Neuron (in vitro differentiated cells): ENCODE results near the gene NRK.
"Not testable (repeated sequence)": the region's sequence is repeated elsewhere in the genome, so short reads cannot be mapped to it uniquely, and the experiment has no call there.

ENCODE experiments used
- H2AFZ ChIP-seq: one replicate; pipeline ENCODE4 v1.6.1; 2013; ENCODE audit warnings: low read depth, mild to moderate bottlenecking, inconsistent platforms, low read length, moderate library complexity
- H3K27me3 ChIP-seq: one replicate; pipeline ENCODE4 v1.6.1; 2013; ENCODE audit warnings: low read length; ENCODE audit not compliant: insufficient read depth
- H3K36me3 ChIP-seq: one replicate; pipeline ENCODE4 v1.6.1; 2013; ENCODE audit warnings: low read length; ENCODE audit not compliant: insufficient read depth
- H3K4me1 ChIP-seq: one replicate; pipeline ENCODE4 v1.6.1; 2013; ENCODE audit warnings: low read length; ENCODE audit not compliant: insufficient read depth
- H3K4me3 ChIP-seq: 2 replicates; pipeline ENCODE4 v1.5.1; 2013; ENCODE audit warnings: mild to moderate bottlenecking, low read length, moderate library complexity
- H3K9me3 ChIP-seq: one replicate; pipeline ENCODE4 v1.6.1; 2013; ENCODE audit warnings: low read length

Gene NRK

GRCh38 chrX:105969487-105969886 lies 147.1 kb downstream of the NRK start:
- Histone ChIP-seq H3K27me3 (no peaks in the 10 kb centered on the region), H3K4me3 (no peak overlapping the region), H3K4me1 (no peaks in the 10 kb centered on the region), H3K36me3 (no peaks in the 10 kb centered on the region), H2AFZ (no peak overlapping the region), H3K9me3 (no peaks in the 10 kb centered on the region)

DNA sequence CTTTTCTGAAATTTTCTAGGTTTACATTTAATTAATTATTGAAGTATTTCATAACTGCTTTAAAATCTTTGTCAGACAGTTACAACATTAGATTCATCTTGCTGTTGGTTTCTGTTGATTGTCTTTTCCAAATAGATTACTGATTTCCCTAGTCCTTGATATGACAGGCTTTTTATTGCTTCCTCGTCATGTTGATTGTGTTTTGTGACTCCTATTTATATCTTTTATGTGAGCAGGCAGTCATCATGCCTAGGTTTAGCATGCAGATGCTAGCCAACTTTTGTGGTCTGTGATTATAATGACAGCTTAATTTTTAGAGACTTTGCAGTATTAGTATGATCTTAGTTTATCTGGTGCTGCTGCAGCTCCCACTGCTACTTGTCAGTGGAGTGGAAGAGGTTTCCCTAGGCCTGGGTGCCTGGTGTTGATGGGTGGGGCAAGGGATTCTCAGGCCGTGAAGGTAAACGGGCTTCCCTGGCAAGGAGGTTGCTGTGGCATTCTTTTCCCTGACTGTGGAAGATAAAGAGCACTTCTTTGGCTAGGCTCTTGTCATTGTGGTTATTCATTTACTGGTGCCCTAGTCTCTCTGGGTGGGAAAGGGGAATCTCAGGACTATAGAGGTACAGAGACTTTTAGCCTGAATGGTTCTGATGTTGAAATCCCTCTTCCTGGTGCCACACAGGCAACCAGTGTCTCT lies 150.5 kb downstream of the NRK start:
- no peaks in the 10 kb centered on the region for H3K4me1 ChIP-seq
- no peaks in the 10 kb centered on the region for H3K9me3 ChIP-seq
- no peak overlapping the region for H2AFZ ChIP-seq

DNA sequence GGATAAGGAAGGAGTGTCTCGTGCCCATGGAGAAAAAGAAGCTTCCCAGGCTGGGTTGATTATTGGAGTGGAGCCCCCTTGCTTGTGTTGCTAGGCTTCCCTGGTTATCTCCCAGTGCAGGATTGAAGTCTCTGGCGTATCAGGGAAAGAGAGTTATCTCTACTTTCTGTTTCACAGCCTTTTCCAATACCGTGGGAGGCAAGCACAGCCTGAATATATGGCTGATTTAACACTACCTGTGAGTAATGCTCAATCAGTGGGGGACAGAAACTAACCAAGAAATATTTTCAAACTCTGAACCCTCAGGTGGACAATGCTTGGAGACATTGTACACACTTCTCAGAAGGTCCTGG lies 151.0 kb downstream of the NRK start:
- Histone ChIP-seq H3K36me3 (no peaks in the 10 kb centered on the region), H2AFZ (no peak overlapping the region), H3K4me1 (no peaks in the 10 kb centered on the region), H3K27me3 (no peaks in the 10 kb centered on the region), H3K9me3 (no peaks in the 10 kb centered on the region), H3K4me3 (no peak overlapping the region)

More for the DNA sequence above, 150.5 kb downstream of the NRK start:
- Histone ChIP-seq H3K27me3 (no peaks in the 10 kb centered on the region), H3K4me3 (no peak overlapping the region), H3K36me3 (no peaks in the 10 kb centered on the region)

GRCh38 chrX:105975382-105975781 lies 153.0 kb downstream of the NRK start:
- no peaks in the 10 kb centered on the region for H3K36me3 ChIP-seq
- no peak overlapping the region for H2AFZ ChIP-seq
- H3K4me1 ChIP-seq: no peaks in the 10 kb centered on the region
- H3K4me3 ChIP-seq: no peak overlapping the region
- H3K27me3 ChIP-seq: no peaks in the 10 kb centered on the region
- H3K9me3 ChIP-seq: no peaks in the 10 kb centered on the region

DNA sequence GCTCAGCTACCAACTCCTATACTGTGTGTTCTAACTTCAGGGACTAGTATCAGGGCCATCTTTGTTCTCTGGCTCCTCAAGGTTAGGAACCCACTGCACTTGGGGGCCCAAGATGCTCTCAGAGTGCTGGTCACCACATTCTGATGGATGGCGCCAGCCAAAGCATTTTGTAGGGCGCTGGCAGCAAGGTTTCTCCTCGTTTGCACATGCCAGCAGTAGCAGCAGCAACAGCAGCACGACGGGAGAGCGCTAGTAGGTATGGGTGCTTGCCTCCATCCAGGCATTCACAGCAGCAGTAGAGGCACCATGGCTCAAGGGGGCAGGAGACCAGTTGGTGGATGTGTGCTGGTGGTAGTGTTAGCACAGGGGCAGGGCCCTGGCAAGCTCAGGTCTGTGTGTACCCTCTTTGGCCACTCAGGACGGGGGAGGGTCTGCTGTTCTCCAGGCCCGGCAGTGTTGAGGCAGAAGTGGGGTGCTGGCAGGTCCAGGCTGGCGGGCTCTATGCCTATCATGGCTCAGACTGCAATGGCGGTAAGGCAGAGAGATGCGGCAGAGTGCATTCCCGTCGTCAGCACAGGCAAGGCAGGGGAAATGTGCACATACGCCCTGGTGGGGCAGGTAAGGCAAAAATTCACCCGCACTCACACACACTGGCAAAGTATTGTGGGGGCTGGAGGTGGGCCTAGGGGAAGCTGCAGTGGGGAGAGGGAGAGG lies 159.6 kb downstream of the NRK start:
- H2AFZ ChIP-seq: no peak overlapping the region
- no peak overlapping the region for H3K4me3 ChIP-seq
- H3K9me3 ChIP-seq: no peaks in the 10 kb centered on the region
- H3K27me3 ChIP-seq: no peaks in the 10 kb centered on the region
- no peaks in the 10 kb centered on the region for H3K4me1 ChIP-seq
- H3K36me3 ChIP-seq: no peaks in the 10 kb centered on the region

DNA sequence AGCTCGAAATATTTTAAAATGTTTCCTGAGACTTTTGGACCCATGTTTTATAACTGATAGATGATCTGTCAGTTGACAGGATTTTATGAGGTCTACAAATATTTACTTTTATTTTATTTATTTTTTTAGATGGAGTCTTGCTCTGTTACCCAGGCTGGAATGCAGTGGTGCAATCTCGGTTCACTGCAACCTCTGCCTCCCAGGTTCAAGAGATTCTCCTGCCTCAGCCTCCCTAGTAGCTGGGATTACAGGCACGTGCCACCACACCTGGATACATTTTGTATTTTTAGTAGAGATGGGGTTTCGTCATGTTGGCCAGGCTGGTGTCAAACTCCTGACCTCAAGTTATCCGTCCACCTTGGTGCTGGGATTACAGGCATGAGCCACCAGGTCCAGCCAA lies 166.1 kb downstream of the NRK start:
- not testable (repeated sequence) for H3K9me3 ChIP-seq, H3K36me3 ChIP-seq, H3K27me3 ChIP-seq, H3K4me1 ChIP-seq, H2AFZ ChIP-seq, H3K4me3 ChIP-seq

DNA sequence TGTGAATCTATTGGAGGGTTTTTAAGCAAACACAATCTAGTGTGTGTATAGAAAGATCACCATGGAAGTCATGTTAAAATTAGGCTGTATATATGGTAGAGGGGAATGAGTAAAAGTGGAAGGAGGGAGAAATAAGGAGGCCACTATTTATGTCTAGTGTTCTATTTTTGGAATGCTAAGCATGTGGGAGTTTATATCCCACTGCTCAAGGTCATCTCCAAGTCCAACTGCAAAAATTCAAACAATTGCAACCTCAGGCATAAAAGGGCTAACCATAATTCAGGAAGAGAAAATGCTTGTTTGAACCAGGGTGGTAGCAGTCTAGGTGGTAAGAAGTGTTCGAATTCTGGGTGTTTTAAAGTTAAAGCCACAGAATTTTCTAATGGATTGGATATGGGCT lies 177.0 kb downstream of the NRK start:
- Histone ChIP-seq H3K27me3 (no peaks in the 10 kb centered on the region), H3K4me1 (no peaks in the 10 kb centered on the region), H3K4me3 (no peak overlapping the region), H2AFZ (no peak overlapping the region), H3K36me3 (no peaks in the 10 kb centered on the region), H3K9me3 (no peaks in the 10 kb centered on the region)

DNA sequence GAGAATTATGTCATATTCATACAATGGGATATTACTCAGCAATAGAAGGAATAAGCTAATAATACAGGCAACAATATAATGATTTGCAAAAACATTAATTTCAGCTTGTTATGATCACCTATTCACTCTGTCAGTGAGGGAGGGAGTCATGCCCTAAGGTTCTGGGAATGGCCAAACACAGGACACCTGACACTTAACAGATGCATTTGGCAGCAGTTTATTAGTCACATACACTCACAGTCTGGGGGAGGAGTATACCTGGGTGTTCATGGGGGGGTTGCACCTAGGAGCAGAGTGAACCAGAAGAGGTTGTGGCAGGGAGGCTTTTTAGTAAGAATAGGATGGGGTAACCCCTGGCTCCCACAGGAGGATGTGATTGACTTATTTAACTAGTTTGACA lies 177.9 kb downstream of the NRK start:
- Histone ChIP-seq H3K4me1 (no peaks in the 10 kb centered on the region), H3K27me3 (peaks cover 2% of the 10 kb centered on the region), H3K4me3 (no peak overlapping the region), H3K9me3 (no peaks in the 10 kb centered on the region), H2AFZ (no peak overlapping the region), H3K36me3 (no peaks in the 10 kb centered on the region)

DNA sequence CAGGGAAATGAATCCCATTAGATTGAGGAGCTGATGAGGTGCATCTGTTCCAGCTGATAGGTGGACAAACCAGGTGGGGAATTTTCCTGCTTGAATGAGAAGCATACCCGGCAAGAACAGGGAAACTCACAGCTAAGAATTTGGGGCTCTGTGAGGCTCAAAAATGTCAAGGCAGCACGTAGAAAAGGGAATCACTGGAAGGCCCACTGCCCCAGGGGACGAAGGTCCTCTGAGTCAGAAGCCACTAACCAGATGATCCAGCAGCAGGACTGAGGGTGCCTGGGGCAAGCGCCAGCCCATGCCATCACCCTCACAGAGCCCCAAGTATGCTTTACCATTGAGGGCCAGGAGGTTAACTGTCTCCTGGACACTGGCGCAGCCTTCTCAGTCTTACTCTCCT lies 178.3 kb downstream of the NRK start:
- not testable (repeated sequence) for H2AFZ ChIP-seq, H3K4me1 ChIP-seq, H3K36me3 ChIP-seq, H3K9me3 ChIP-seq, H3K4me3 ChIP-seq, H3K27me3 ChIP-seq

GRCh38 chrX:106005684-106006083 lies 183.3 kb downstream of the NRK start:
- Histone ChIP-seq H3K4me3 (no peak overlapping the region), H2AFZ (no peak overlapping the region), H3K9me3 (no peaks in the 10 kb centered on the region), H3K4me1 (no peaks in the 10 kb centered on the region), H3K36me3 (no peaks in the 10 kb centered on the region), H3K27me3 (peaks cover 2% of the 10 kb centered on the region)

DNA sequence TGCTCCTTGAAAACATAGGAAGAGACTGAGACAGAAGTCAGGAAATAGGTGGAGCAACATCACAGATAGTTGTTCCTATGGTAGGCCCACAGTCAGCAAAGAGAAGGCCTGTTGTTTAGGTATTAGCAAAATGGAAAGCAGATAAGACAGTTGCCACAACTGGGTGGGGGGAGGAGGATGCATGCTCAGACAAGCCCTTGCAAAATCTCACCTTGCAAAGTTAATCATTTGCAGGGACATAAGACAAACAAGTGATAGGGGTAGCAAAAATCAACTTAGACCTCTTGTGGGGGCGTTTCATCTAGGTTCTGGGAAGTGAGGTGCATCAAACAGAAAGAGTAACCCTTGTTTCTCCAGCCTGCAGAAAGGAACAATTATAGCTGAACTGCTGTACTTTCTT lies 185.5 kb downstream of the NRK start:
- Histone ChIP-seq H3K27me3 (peaks cover 4% of the 10 kb centered on the region), H3K9me3 (no peaks in the 10 kb centered on the region), H3K4me3 (no peak overlapping the region), H3K4me1 (no peaks in the 10 kb centered on the region), H2AFZ (no peak overlapping the region), H3K36me3 (no peaks in the 10 kb centered on the region)
